22Rv1 (cell line): Measurements from ENCODE around the gene DDA1.

Experiments used
- H3K27ac ChIP-seq: fragments of 450-650 bp; 2 replicates; pipeline ENCODE4 v1.5.1; 2017
- CTCF ChIP-seq: fragments of 450-650 bp; IDR thresholded peaks from 2 replicates; pipeline ENCODE4 v1.5.1; 2017; ENCODE audit warnings: mild to moderate bottlenecking
- ZFX ChIP-seq: fragments of 450-650 bp; IDR thresholded peaks from 2 replicates; pipeline ENCODE4 v1.6.1; 2017; ENCODE audit warnings: antibody characterized with exemption, borderline replicate concordance

DDA1 gene

GRCh38 chr19:17318966-17319365 is 9.6 kb downstream of the DDA1 start:
- H3K27ac ChIP-seq = 0 out of 2 replicates have a peak overlapping the region, but pooled peaks have one; percentile 82
- TF ChIP-seq ZFX (no peak), CTCF (no peak)

DNA sequence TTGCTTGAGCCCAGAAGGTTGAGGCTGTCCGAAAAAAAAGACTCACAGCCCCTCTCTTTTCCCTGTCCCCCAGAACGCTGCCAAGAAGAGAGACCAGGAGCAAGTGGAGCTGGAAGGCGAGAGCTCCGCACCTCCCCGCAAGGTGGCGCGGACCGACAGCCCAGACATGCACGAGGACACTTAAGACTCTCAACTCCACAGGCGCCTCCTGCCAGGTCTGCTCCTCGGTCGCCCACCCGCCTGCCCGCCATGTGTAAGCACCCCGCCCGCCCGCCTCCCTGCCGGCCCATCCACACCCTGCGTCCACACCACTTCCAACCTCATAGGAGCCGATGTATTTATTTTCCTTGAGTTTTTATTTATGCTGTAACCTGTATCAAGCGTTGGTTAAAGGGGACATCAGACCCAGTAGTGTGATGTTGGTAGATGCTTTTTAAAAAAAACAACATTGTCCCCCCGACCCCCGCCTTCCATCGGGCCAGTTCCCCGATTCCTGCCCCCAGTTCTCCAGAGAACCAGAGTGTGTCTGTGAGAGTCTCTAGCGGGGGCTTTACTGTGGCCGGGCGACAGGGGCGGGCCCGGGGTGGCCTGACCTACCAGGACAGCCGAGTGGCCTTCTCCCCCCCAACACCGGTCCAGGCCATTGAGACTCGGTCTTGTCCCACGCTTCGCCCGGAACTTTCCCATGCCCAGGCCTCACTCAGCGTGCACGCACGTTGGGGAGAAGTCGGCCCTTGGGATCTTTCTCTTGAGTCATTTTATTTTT is 10.3 kb downstream of the DDA1 start:
- TF ChIP-seq CTCF = no peak
- no peak for TF ChIP-seq ZFX

DNA sequence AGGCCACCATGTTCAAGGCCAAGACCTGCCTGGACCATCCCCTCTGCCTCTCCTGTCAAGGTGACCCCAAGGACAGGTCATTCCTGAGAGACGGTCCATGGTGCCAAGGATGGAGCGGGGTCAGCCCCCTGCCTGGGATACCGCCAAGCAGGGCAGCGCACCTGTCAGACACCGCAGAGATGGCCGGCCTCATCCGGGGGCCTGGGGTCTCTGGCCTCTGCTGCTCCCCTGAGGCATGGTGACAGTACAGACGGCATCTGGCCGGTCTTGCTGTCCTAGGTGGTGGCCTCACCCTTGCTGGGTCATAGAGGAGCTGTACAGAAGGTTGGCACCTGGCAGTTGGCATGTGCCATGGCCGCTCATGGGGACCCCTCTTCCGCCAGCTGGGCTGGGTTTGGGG is 11.1 kb downstream of the DDA1 start:
- H3K27ac ChIP-seq = no peak overlapping the region
- no peak for TF ChIP-seq CTCF
- no peak for TF ChIP-seq ZFX

More for the DNA sequence above, 10.3 kb downstream of the DDA1 start:
- H3K27ac ChIP-seq = no peak overlapping the region

DNA sequence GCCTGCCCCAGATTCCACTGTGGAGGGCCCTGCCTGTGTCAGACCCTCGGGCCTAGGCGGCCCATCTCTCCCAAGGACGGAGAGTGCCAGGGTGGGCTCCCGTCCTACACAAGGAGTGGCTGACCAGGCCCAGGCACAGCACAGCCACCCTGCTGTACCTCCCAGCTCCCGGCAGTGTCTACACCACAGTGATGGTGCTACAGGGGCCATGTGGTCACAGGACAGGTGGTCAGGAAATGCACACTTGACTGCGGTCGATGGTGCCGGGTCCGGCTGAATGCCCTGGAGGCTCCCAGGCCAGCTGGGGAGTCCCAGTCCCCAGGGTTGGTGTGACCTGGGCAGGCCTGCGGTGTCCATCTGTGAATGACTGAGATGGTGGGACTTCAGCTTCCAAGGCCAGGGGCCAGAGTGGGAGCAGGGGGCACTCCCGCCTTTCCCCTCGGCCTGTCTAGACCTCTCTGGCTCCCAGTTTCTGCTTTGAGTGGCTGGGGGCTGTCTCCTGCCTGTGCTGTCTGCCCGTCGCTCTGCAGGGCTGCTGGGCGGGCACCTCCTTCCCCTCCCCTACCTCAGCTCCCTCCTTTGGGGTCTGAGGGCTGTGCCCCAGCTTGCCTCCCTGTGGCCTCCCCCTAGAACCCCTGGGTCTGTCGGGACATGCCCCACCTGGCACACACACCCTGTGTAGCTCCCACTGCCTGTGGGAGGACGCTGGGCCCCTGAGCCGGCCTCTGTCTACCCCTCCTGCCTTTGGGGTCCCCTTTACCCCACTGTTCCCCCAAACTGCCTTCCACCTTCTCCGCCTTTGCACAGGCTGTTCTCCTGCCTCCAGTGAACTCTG is 12.5 kb downstream of the DDA1 start:
- peak overlapping the region; percentile 34; the same call in 1 of the 2 replicates for H3K27ac ChIP-seq

GRCh38 chr19:17322854-17323253 is 13.5 kb downstream of the DDA1 start:
- peak overlapping the region; percentile 34; the same call in 1 of the 2 replicates for H3K27ac ChIP-seq
- TF ChIP-seq ZFX (no peak), CTCF (no peak)

More for the DNA sequence above, 12.5 kb downstream of the DDA1 start:
- TF ChIP-seq CTCF = no peak
- no peak for TF ChIP-seq ZFX

GRCh38 chr19:17323300-17323963 is 14.1 kb downstream of the DDA1 start:
- TF ChIP-seq CTCF (no peak), ZFX (no peak)
- H3K27ac ChIP-seq = no peak overlapping the region; the same call in 1 of the 2 replicates
